Left kidney (tissue), 2 donors: ENCODE data around the gene DST. TPM values are rescaled to one million over a fixed set of nuclear protein-coding genes. Genes with fewer than 3 reads are reported as not detected.

ENCODE experiments used
- DNase-seq: peaks from one replicate; pipeline ENCODE4 v3.0.0-alpha.2; 2013
- polyA plus RNA-seq: library from polyadenylated mRNA; unstranded; fragments of 120-200 nt; gene quantifications from one replicate; pipeline ENCODE4 v1.2.1, GENCODE V29; 2013; ENCODE audit not compliant: insufficient read length

The DST gene
- polyA plus RNA-seq, 1 donor: 255 TPM

DNA sequence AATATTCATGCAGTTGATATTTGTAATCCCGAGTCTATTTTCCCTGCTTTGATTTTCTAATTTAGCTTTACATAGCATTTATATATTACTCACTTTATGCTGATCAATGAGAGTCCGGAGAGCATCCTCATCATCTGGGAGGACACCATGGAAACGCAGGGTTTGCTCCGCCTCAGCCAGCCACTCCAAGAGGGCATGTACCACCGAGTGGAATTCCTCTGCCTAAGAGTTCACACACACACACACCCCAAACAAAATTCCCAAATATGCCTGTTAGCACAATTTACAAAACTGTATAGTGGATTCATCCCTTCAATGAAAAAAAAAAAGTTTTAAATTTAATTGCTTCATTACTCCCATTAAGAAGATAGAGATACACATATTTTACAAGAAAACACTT is 160.7 kb downstream of the DST start:
- no peak for DNase-seq

DNA sequence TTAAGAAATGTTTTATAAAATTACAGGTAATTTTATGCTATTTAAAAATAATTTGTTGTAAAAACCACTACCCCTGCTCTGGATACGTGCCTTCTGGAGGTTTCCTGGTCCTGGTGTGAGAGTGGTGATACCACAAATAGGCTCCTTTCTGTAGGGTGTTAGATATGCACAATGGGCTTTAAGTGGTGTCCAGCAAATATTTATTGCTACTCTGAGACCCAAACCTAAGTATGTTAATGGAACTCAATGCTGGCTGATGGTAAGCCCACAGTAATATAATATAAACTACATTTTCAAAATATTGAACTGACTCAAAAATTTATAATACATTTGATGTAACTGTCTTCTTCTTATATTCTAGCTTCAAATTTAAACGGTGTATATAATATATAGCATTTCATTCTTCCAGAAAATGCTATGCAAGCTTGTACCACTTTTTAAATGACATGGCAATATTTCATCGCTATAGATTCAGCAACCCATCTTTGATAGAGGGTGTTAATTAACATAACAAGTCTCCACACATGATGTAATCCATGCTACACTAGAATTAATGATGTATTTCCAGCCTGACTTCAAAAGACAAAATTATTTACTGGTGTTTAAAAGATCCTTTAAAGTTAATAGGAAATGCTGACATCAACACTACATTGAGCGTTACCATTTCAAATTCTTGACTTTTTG is 161.9 kb downstream of the DST start:
- no peak for DNase-seq

DNA sequence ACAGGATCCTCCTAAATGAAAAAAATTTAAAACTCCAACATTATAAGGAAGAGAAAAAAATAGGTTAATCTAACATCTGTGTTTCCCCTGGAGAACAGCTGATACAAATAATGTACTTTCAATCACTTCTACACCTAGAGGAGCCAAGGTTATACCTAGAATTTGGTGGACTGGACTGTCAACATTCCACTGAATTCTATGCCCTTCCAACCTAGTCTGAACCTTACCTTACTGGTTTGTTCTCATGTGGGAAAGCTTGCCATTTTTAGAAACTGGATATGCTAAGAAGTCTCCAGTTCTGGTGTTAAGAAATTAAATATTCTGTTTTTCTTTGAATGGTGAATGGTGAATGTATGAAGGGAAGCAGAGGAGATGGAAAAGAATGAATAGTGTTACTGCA is 162.4 kb downstream of the DST start:
- no peak for DNase-seq

DNA sequence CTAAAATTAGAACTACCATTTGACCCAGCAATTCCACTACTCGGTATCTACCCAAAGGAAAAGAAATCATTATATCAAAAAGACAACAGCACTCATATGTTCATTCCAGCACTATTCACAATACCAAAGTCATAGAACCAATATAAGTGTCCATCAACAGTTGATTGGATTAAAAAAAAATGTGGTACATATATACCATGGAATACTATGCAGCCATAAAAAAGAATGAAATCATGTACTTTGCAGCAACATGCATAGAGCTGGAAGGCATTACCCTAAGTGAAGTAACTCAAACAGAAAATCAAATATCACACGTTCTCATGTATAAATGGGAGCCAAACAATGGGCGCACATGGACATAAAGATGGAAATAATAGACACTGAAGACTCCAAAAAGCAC is 163.3 kb downstream of the DST start:
- DNase-seq: no peak

DNA sequence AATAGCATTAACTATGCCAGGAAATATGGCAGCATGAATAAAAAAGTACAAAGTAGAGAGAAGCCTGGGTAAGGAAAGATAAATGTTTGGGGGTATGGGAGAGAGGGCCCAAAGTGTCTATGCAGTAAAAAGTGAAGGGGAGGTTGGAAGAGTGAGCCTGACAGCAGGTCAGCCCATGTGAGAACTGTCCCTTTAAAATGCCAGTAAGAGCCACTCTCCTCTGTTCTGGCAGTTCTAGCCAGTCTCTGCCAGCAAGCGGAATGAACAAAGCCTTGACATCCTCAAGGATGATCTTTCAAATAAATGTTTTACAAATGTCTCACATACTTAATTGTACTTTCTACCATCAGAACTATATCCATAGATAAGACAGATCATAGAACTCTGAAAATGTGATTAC is 164.5 kb downstream of the DST start:
- no peak for DNase-seq

DNA sequence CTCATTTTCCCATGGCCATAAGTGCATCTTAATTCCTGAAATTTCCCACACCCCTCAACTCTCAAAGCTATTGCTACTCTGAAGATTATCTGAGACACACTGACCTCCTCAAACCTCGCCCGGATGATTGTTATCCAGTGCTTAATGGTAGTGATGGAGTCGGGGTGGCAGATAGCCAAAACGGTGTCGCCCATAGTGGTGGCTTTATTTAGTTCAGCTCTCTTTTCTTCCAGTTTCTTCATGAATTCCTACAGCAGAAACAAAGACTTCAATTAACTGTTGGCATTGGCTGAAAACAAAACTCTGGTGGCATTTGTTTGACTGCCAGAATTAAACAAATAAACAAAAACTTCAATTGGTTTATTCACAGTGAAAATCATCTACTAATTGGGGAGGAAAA is 165.4 kb downstream of the DST start:
- no peak for DNase-seq

DNA sequence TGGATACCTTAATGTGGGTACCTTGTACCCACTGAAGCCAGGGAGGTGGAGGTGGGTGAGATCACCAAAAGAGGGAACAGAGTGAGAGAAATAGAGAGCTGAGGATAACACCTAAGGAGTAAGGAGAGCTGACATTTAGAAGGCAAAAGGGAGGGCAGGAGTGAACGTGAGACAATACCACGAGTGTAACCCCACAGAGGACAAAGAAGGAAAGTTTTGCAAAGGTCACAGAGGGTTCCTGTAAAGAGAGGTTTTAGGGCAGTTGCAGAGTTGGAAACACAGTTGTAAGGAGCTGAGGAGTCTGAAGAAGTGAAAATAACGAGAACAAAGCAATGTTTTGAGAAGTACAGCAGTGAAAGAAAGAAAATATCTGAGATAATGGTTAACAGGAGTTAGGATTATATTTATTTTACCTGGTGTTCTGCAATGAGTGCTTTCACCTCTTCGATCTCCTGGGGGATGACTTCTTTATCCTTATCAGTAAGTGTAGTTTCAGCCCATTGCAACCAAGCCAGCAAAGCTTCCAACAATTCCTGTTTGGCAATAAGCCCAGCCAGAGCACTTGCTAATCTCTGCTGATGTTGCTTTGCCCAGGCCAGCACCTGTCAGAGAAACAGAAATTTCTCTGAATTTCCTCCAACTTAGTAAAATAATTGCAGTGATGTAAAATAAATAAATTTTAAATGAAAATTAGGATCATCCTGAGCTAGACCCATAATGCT is 166.8 kb downstream of the DST start:
- DNase-seq: no peak

DNA sequence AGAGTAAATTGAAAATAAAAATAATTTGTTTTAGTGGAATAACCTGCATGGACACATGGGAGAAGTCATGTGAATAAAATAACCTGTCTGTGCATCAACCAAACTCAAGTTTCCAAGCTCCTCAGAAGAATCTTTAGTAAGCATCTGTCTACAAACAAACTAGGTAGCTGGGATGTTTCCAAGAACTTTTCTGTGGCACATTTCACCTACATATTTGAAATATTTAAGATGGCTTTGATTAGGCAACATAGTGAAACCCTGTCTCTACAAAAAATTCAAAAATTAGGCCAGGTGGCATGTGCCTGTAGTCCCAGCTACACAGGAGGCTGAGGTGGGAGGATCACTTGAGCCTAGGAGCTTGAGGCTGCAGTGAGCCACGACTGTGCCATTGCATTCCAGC is 168.2 kb downstream of the DST start:
- DNase-seq: no peak

DNA sequence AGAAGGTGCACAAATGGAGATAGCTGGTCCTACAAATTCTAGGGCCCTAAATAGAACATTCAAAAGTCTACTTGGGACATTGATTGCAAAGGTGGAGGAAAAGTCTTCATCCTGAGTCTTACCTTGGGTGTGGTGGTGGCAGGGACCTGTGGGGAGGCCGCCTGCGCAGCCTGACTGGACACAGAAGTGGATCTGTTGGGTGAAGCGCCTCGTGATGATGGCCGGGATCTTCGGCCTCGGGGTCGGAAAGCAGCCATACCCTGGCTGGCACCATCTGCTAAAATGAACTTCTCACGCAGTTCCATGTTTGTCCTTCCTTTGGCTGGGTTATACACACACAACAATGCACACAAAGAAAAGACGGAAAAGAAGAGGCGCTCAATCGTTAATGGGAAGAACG is 179.2 kb downstream of the DST start:
- DNase-seq: no peak

DNA sequence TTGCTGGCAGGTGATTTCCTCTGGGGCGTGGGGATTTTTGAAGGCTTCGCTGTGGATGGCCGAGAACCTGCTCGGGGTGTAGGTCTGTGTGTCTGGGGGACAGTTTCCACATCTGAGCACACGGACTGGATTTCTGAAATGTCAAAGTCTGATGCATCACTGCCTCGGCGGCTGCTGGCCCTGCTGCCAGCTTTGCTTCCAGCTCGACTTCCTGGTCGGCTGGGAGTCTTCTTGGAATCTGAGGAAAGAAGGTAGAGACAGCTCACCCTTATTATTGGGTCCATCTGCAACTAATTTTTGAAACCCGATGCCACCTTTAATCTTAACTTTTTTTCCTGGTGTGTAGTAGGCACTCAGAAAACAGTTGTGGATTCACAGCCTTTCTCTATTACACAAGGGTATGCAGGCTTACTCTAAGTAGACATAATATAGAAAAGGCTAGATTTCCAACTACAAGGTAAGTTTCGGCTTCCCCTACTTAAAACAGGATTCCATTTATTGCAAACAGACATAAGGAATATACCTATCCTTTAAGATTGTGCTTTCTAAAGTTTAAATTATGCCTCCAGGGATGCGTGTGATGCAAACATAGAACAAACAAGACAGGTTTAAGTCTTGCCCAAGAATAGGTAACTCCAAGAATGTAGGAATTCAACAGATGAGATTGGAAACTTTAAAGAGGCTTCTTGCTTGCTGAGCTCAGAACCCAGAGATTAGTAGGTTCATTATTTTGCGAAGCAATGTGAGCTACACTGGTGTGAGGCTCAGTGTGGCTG is 183.5 kb downstream of the DST start:
- no peak for DNase-seq

DNA sequence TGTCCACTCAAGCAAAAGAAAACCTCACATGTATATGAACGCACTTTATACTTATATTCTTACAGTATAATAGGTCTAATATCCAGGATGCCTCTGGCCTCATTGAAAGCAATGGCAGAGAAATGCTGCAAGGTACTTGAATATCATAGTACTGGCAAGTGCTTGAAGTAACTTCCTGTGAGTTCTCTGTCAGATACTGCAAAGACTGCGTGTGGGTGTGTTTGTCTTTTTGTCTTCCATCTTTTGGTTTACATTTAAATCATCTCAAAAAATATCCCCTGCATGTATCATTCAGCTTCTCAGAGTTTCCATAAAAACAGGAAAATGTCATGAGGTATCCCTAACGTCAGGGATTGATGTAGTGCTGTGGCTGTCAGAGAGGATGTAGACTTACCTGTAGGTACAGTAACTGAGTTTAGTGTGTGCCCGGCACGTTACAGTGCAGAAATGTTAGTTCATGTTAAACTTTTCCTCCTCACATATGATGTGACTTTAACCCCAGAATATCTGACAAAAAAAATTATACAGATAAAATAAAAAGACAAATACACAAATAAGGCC is 184.3 kb downstream of the DST start:
- no peak for DNase-seq

DNA sequence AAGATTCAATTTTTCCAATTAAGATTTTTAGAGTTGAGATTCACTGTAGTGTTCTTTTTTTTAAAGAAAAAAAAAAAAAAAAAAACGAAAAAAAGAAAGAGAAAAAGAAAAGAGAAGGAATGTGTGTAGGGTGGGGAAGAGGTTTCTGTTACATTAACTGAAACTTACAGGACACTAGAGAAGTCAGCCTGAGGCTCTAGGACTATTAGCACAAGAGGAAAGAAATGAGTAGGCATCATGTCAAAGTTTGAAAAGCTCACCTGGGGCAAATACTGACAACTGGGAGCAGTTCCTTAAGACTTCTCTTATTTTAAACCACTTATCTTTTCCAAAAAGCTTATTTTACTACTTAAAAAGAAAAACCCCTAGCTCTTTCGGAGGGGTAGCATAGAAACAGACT is 185.9 kb downstream of the DST start:
- no peak for DNase-seq

DNA sequence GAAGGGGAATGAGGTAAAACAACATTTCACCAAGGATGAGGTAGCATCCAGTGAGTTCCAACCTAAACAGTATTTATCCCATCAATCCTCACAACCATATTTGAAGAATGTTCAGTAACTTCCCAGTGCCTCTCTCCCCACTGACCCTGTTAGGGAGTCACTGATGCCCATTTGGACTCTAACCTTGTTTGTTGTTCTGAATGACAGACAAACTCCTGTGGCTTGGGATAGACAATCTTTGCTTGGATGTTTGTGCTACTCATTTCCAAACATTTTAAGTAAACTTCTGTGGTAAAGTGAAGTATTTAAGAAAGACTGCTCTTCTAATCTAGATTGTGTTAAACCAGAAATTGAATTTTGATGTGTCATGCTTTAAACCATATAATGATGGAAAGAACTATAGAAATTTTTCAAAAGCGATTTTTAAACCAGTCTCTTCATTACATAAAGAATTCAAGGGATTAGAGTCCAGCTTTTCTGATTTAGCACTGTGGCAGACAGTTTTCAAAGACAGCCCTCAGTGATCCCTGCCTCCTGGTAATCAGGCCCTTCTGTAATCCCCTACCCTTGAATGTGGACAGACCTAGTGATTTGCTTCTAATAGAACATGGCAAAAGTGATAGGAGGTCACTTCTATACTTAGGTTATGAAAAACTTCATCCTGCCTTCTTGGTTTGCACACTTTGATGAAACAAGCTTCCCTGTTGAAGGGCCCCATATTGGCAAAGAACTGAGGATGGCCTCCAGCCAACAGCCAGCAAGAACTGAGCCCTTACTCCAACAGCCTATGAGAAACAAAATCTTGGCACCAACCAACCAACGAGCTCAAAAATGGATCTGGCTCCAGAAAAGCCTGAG is 191.6 kb downstream of the DST start:
- no peak for DNase-seq

DNA sequence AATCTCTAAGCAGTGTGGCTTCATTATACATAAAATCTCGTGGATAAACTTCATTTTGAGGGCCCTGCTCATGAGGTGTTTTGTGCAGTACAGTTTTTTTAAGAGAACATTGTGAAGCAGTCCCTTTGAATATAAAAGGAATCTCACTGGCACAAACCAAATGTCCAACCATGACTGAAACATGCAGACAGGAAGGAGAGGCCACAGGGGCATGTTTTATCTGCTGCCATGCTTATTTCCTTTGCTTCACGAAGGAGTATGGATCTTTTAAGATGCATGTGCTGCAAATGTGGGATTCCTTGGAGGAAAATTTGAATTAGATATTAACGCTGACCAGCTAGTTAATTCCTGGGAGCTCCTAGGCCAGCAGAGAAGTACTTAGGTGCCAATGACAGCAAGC is 192.3 kb downstream of the DST start:
- no peak for DNase-seq

DNA sequence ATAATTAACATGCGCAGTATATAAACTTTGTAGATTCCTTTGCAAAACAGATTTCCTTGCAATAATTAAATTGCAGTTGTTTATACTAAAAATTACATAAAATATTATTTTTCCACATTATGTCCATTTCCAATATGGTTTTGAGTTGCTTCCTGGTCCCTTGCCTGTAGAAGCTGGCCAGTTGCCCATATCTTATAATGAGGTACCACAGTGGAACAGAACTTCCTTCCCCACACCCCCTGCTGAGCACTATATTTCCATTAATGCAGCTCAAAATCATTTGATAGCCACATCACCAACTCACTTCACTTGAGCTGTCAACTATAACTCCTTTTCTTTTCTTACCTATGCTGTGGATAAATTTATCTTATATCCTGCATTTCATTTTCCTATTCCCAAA is 194.6 kb downstream of the DST start:
- DNase-seq: no peak

DNA sequence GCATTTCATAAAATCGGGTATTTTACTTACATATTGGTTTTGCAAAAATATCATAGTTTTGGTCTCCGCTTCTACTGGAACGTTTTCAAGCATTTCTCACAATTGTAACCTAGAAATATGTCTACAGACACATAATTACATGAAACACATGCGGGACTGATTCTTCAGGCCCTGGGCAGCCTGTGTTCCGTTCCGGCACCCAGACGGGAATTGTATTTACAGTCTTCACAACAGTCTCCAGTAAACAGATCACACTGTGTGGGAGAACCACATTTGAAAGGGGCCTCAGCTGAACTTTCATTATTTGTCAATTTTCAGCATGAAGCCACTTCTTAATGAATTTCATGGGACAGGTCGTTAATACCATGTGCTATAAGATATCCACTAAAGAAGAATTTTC is 196.9 kb downstream of the DST start:
- no peak for DNase-seq

DNA sequence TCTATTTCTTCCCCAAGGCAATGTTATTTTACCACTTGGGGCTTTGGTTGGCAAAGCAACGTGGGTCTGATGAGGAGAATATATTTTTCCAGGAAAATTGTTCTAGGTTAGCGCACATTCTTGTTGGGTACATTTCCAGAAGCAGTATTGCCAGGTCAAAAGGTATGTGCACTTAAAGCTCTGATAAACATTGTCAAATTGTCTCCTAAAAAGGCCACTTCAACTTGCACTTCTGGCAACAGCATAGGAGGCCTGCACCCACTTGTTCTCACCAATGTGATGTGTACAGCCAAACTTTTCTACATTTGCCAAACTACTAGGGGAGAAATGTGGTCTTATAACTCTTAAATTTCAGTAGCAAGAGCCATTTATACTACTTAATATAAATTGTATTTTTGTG is 197.8 kb downstream of the DST start:
- no peak for DNase-seq

DNA sequence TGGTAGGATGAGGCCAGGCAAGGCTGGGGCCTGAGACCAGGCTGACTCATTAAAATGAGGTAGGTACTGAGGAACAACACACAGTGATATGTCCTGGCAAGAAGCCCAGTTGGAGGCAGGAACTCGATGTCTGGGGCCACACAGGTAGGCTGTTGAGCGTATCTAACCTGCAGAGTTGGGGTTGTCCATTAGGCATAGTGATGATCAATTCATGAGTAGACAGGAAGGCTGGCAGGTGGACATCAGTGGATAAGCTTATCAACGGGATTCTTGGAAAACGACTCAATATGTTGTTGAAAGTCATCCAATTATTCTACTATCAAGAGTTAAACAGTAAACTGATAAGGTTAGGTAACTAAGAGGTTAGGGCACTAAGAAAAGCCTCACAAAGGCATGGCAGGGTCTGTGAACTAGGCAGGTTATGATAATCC is 202.1 kb downstream of the DST start:
- DNase-seq: no peak

DNA sequence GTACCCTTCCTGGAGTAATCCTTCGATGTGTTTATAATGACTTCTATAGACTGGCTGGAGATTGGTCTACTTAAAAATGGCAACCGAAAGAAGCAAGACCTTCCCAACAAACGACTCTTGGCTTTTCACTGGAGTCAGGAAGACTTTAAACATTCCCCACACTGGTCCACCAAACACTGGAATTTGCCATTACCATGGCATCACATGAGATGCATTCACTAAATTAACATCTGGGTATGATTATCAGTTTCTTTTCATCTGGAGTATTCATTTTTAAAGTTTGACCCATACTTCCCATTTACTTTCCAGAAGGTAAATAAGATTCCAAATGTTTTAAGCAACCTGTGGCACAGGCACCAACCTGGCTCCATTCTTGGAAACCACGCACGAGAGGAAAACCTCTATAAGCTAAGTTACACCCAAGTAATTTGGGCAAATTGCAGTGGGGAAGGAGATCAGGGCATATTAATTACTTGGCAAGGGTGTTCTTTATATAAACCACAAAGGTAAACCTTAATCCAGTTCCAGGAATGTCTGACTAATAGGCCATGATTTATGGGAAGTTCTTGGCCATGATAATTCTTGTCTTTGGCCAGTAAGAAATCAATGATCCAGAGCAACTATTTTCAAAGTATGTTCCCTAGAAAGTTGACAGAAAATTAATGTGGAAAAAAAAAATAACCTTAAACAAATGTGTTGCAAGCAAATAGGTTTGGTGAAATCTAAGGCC is 205.4 kb downstream of the DST start:
- no peak for DNase-seq

DNA sequence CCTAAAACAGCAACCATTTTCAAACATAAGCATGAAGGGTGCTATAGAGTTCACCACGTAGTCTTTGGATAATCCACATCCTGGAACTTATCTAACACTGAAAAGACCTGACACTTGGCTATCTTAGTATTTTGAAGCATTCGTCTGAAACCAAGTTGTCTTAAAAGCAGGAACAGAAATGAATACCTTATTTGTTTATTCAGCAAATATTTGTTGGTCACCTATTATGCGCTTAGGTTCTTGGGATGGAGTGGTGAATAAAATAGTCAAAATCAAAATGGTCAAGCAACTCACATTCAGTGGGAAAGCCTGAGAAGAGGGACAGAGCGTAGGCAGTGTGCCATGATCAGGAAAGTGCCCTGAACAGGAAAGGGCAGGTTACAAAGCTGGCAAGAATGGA is 206.9 kb downstream of the DST start:
- no peak for DNase-seq

DNA sequence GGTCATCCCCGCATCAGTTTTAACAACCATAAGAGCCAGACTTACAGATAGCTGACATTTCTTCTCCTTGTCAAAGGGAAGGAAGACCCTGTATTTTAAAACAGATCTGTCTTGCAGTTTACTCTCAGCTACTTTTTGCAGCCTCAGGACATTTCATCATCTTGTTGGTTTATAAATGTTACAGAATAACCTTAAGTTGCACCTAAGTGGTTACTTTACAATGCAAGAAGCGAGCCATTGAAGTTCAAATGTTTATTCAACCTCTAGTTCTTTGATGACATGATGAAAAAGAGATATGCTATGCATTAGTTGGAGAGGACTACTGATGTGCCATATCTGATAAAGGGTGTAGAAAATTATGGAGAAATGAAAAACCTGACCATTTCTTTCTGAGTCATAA is 207.4 kb downstream of the DST start:
- no peak for DNase-seq
